NCI-H1105 treated with DMSO at 0.1 percent for 48 hours (cell line): ENCODE measurements around the gene PIK3R4.
A peak's percentile ranks its signal among the peaks of the same experiment; 100 is the strongest.

ENCODE experiments used
- DNase-seq: peaks from one replicate; lab custom pipeline; 2025; lab: John Stamatoyannopoulos, UW

Gene PIK3R4

GRCh38 chr3:130741946-130742610 is 4.6 kb downstream of the PIK3R4 start:
- DNase-seq = no peak

- no peak for DNase-seq
These were observed 6.8 kb downstream of the PIK3R4 start for GRCh38 chr3:130739848-130740247.

GRCh38 chr3:130738241-130738640 is 8.4 kb downstream of the PIK3R4 start:
- DNase-seq = no peak

GRCh38 chr3:130737622-130738021 is 9.0 kb downstream of the PIK3R4 start:
- no peak for DNase-seq

GRCh38 chr3:130733236-130733875 is 13.3 kb downstream of the PIK3R4 start:
- no peak for DNase-seq

- no peak for DNase-seq
These were observed 14.1 kb downstream of the PIK3R4 start for GRCh38 chr3:130732501-130732900.

GRCh38 chr3:130731817-130732216 is 14.8 kb downstream of the PIK3R4 start:
- no peak for DNase-seq

- no peak for DNase-seq
These were observed 17.5 kb downstream of the PIK3R4 start for GRCh38 chr3:130729154-130729553.

- DNase-seq = no peak
These were observed 18.6 kb downstream of the PIK3R4 start for GRCh38 chr3:130728037-130728436.

- DNase-seq = no peak
These were observed 20.9 kb downstream of the PIK3R4 start for GRCh38 chr3:130725746-130726145.

GRCh38 chr3:130715616-130716015 is 31.0 kb downstream of the PIK3R4 start:
- no peak for DNase-seq

- no peak for DNase-seq
These were observed 33.8 kb downstream of the PIK3R4 start for GRCh38 chr3:130712718-130713423.

- no peak for DNase-seq
These were observed 34.9 kb downstream of the PIK3R4 start for GRCh38 chr3:130711565-130712324.

GRCh38 chr3:130709671-130710070 is 37.0 kb downstream of the PIK3R4 start:
- DNase-seq = no peak

- DNase-seq = no peak
These were observed 38.6 kb downstream of the PIK3R4 start for GRCh38 chr3:130707902-130708601.

- no peak for DNase-seq
These were observed 41.1 kb downstream of the PIK3R4 start for GRCh38 chr3:130705501-130705900.

GRCh38 chr3:130702985-130703384 is 43.6 kb downstream of the PIK3R4 start:
- no peak for DNase-seq

- DNase-seq = no peak
These were observed 46.1 kb downstream of the PIK3R4 start for GRCh38 chr3:130700541-130700940.

- DNase-seq = peak; percentile 44
These were observed 46.9 kb downstream of the PIK3R4 start for GRCh38 chr3:130699765-130700164.

GRCh38 chr3:130693314-130693713 is 53.3 kb downstream of the PIK3R4 start:
- DNase-seq = no peak

- DNase-seq = no peak
These were observed 54.2 kb downstream of the PIK3R4 start for GRCh38 chr3:130692455-130692854.
